Measurements from ENCODE around the gene USP5.

GRCh38 chr12:6839482-6840201 lies 12.3 kb upstream of the USP5 start:
- TF ChIP-seq CTCF (IDR thresholded peaks at IDR 0.05; ENCODE audit: poor library complexity) = no peak
- no peak for TF ChIP-seq EZH2phosphoT487 (IDR thresholded peaks at IDR 0.05; ENCODE audit: low read depth, severe bottlenecking, unreplicated experiment)
- TF ChIP-seq EZH2 (IDR thresholded peaks at IDR 0.05; ENCODE audit: borderline replicate concordance) = no peak

Measured in hepatocyte (in vitro differentiated cells).